ENCODE data around the gene MAP7. TPM values are rescaled to one million over a fixed set of nuclear protein-coding genes. Genes with fewer than 3 reads are reported as not detected.

The MAP7 gene
- polyA plus RNA-seq, 1 donor from 2014 or later: 5.1 TPM

DNA sequence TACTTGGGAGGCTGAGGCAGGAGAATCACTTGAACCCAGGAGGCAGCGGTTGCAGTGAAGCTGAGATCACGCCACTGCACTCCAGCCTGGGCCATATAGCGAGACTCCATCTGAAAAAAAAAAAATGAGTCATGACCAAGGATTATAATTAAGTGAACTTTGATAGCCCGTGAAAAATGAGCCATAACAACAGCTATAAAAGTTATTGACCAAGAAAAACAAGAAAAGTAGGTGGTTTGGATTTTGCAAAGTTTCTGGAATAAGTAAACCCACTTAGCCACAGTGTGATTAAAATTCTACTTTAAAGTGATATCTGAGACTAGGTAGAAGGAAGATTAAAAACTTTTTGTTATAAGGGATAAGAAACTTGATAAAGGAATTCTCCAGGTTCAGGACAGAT is 234.6 kb downstream of the MAP7 start:
- H3K9me3 ChIP-seq (ENCODE audit: low read length): no peaks in the 10 kb centered on the region
- no peaks in the 10 kb centered on the region for H4K20me1 ChIP-seq (ENCODE audit: insufficient read depth)
- H3K4me3 ChIP-seq (ENCODE audit: low read length): no peak overlapping the region
- no peaks in the 10 kb centered on the region for H3F3A ChIP-seq (ENCODE audit: insufficient read depth, low read length, poor library complexity, severe bottlenecking)
- H3K36me3 ChIP-seq (ENCODE audit: insufficient read depth, low read length): no peaks in the 10 kb centered on the region
- no peak overlapping the region for H2AFZ ChIP-seq (ENCODE audit: low read depth, low read length)
- no peaks in the 10 kb centered on the region for H3K9me2 ChIP-seq (ENCODE audit: insufficient read depth, low read length)
- no peak overlapping the region for H3K9ac ChIP-seq (ENCODE audit: low read length)
- H3K27me3 ChIP-seq (ENCODE audit: insufficient read depth, low read depth, low read length): no peaks in the 10 kb centered on the region
- no peak for TF ChIP-seq POLR2AphosphoS5 (IDR thresholded peaks at IDR 0.05)
- no peak for TF ChIP-seq RAD21 (conservative IDR thresholded peaks at IDR 0.05)
- TF ChIP-seq EP300 (conservative IDR thresholded peaks at IDR 0.05; ENCODE audit: poor library complexity, severe bottlenecking): no peak
- TF ChIP-seq, protein P1, sequence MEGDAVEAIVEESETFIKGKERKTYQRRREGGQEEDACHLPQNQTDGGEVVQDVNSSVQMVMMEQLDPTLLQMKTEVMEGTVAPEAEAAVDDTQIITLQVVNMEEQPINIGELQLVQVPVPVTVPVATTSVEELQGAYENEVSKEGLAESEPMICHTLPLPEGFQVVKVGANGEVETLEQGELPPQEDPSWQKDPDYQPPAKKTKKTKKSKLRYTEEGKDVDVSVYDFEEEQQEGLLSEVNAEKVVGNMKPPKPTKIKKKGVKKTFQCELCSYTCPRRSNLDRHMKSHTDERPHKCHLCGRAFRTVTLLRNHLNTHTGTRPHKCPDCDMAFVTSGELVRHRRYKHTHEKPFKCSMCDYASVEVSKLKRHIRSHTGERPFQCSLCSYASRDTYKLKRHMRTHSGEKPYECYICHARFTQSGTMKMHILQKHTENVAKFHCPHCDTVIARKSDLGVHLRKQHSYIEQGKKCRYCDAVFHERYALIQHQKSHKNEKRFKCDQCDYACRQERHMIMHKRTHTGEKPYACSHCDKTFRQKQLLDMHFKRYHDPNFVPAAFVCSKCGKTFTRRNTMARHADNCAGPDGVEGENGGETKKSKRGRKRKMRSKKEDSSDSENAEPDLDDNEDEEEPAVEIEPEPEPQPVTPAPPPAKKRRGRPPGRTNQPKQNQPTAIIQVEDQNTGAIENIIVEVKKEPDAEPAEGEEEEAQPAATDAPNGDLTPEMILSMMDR (IDR thresholded peaks at IDR 0.05; ENCODE audit: poor library complexity, severe bottlenecking): no peak
- no peak for TF ChIP-seq EZH2 (IDR thresholded peaks at IDR 0.05; ENCODE audit: borderline replicate concordance, insufficient read depth, low read length, poor library complexity, severe bottlenecking)
- TF ChIP-seq MXI1 (conservative IDR thresholded peaks at IDR 0.05; ENCODE audit: poor library complexity, severe bottlenecking): no peak
- TF ChIP-seq, protein P2, sequence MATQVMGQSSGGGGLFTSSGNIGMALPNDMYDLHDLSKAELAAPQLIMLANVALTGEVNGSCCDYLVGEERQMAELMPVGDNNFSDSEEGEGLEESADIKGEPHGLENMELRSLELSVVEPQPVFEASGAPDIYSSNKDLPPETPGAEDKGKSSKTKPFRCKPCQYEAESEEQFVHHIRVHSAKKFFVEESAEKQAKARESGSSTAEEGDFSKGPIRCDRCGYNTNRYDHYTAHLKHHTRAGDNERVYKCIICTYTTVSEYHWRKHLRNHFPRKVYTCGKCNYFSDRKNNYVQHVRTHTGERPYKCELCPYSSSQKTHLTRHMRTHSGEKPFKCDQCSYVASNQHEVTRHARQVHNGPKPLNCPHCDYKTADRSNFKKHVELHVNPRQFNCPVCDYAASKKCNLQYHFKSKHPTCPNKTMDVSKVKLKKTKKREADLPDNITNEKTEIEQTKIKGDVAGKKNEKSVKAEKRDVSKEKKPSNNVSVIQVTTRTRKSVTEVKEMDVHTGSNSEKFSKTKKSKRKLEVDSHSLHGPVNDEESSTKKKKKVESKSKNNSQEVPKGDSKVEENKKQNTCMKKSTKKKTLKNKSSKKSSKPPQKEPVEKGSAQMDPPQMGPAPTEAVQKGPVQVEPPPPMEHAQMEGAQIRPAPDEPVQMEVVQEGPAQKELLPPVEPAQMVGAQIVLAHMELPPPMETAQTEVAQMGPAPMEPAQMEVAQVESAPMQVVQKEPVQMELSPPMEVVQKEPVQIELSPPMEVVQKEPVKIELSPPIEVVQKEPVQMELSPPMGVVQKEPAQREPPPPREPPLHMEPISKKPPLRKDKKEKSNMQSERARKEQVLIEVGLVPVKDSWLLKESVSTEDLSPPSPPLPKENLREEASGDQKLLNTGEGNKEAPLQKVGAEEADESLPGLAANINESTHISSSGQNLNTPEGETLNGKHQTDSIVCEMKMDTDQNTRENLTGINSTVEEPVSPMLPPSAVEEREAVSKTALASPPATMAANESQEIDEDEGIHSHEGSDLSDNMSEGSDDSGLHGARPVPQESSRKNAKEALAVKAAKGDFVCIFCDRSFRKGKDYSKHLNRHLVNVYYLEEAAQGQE (IDR thresholded peaks at IDR 0.05; ENCODE audit: borderline replicate concordance): no peak
- no peak for TF ChIP-seq SMC3 (conservative IDR thresholded peaks at IDR 0.05; ENCODE audit: poor library complexity)
- TF ChIP-seq TAF1 (IDR thresholded peaks at IDR 0.05; ENCODE audit: low read depth): no peak
- no peak overlapping the region for H3K4me2 ChIP-seq (ENCODE audit: low read length)
- no peaks in the 10 kb centered on the region for H3K79me2 ChIP-seq (replicated peaks; ENCODE audit: insufficient read depth, low read length)
- H3K27ac ChIP-seq (ENCODE audit: low read length): no peak overlapping the region

DNA sequence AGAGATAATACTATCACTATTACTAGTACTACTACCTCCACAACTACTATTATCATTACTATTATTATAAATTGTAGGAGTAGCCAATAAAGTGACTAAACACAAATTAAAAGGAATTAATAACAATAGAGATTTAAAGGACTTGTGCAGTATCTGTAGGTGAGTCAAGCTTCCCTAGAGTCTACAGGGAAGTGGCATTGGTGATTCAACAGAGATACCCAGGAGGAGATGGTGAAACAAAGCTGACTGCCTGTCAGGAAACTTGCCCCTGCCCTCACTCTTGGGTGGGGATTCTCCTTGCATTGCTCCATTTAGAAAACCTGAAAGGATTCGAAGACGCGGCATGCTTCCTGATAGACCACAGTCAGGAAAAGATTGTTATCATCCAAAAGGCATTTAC is 237.2 kb downstream of the MAP7 start:
- no peaks in the 10 kb centered on the region for H3K27me3 ChIP-seq (ENCODE audit: insufficient read depth, low read depth, low read length)
- TF ChIP-seq EZH2 (IDR thresholded peaks at IDR 0.05; ENCODE audit: borderline replicate concordance, insufficient read depth, low read length, poor library complexity, severe bottlenecking): no peak
- TF ChIP-seq, protein P1 (IDR thresholded peaks at IDR 0.05; ENCODE audit: poor library complexity, severe bottlenecking): no peak
- TF ChIP-seq TAF1 (IDR thresholded peaks at IDR 0.05; ENCODE audit: low read depth): no peak
- no peak for TF ChIP-seq EP300 (conservative IDR thresholded peaks at IDR 0.05; ENCODE audit: poor library complexity, severe bottlenecking)
- TF ChIP-seq SMC3 (conservative IDR thresholded peaks at IDR 0.05; ENCODE audit: poor library complexity): no peak
- no peak overlapping the region for H3K4me3 ChIP-seq (ENCODE audit: low read length)
- H4K20me1 ChIP-seq (ENCODE audit: insufficient read depth): no peaks in the 10 kb centered on the region
- H3K9ac ChIP-seq (ENCODE audit: low read length): no peak overlapping the region
- no peaks in the 10 kb centered on the region for H3K36me3 ChIP-seq (ENCODE audit: insufficient read depth, low read length)
- H3K9me2 ChIP-seq (ENCODE audit: insufficient read depth, low read length): no peaks in the 10 kb centered on the region
- no peak overlapping the region for H2AFZ ChIP-seq (ENCODE audit: low read depth, low read length)
- H3K9me3 ChIP-seq (ENCODE audit: low read length): no peaks in the 10 kb centered on the region
- no peaks in the 10 kb centered on the region for H3K79me2 ChIP-seq (replicated peaks; ENCODE audit: insufficient read depth, low read length)
- H3K27ac ChIP-seq (ENCODE audit: low read length): no peak overlapping the region
- H3K4me2 ChIP-seq (ENCODE audit: low read length): no peak overlapping the region
- no peaks in the 10 kb centered on the region for H3F3A ChIP-seq (ENCODE audit: insufficient read depth, low read length, poor library complexity, severe bottlenecking)

All from neural cell (in vitro differentiated cells).